ENCODE measurements around the gene IGF1R. TPM values are rescaled to one million over a fixed set of nuclear protein-coding genes. Genes with fewer than 3 reads are reported as not detected.

Gene IGF1R
- total and polyA plus RNA-seq, 2 of the 13 experiments (the other 11 are each of a cell fraction or from before 2014, with no cell fraction given): 15.9 to 18.4 TPM

- TF ChIP-seq FOXO1 (CRISPR knock-in tag; IDR thresholded peaks at IDR 0.05) (0 out of 2 replicates have a peak, but pooled peaks have one; percentile 55), NONO (IDR thresholded peaks at IDR 0.05) (no peak), NONO (CRISPR knock-in tag; conservative IDR thresholded peaks at IDR 0.05) (0 out of 2 replicates have a peak, but pooled peaks have one; percentile 25), HNF1B (CRISPR knock-in tag; IDR thresholded peaks at IDR 0.05) (peak; percentile 80), ZSCAN5A (CRISPR knock-in tag; IDR thresholded peaks at IDR 0.05; ENCODE audit: borderline replicate concordance) (0 out of 2 replicates have a peak, but pooled peaks have one; percentile 33), GATAD2A (CRISPR knock-in tag; IDR thresholded peaks at IDR 0.05) (peak; percentile 74), E2F2 (CRISPR knock-in tag; IDR thresholded peaks at IDR 0.05; ENCODE audit: borderline replicate concordance) (no peak), ZNF614 (CRISPR knock-in tag; IDR thresholded peaks at IDR 0.05; ENCODE audit: borderline replicate concordance) (no peak), NCOA2 (CRISPR knock-in tag; IDR thresholded peaks at IDR 0.05) (no peak), SOX5 (CRISPR knock-in tag; IDR thresholded peaks at IDR 0.05; ENCODE audit: borderline replicate concordance) (peak; percentile 54; the same call in 1 of the 2 replicates), ZMYM3 (CRISPR knock-in tag; IDR thresholded peaks at IDR 0.05) (peak; percentile 75), RFX1 (IDR thresholded peaks at IDR 0.05) (no peak), ELF1 (CRISPR knock-in tag; IDR thresholded peaks at IDR 0.05) (peak; percentile 85), ZNF12 (CRISPR knock-in tag; IDR thresholded peaks at IDR 0.05) (0 out of 2 replicates have a peak, but pooled peaks have one; percentile 39), CEBPB (IDR thresholded peaks at IDR 0.05; ENCODE audit: borderline replicate concordance, low read depth, low read length) (peak; percentile 80), CEBPG (CRISPR knock-in tag; IDR thresholded peaks at IDR 0.05) (peak; percentile 89), TBX2 (CRISPR knock-in tag; IDR thresholded peaks at IDR 0.05; ENCODE audit: borderline replicate concordance) (peak; percentile 24; the same call in 1 of the 2 replicates), KDM1A (CRISPR knock-in tag; IDR thresholded peaks at IDR 0.05) (peak; percentile 17; the same call in 1 of the 2 replicates), FOXA1 (IDR thresholded peaks at IDR 0.05) (no peak), FOXA1 (CRISPR knock-in tag; IDR thresholded peaks at IDR 0.05) (peak; percentile 45; the same call in 1 of the 2 replicates), SAP130 (CRISPR knock-in tag; IDR thresholded peaks at IDR 0.05; ENCODE audit: low read depth) (peak; percentile 82), DNMT1 (CRISPR knock-in tag; IDR thresholded peaks at IDR 0.05) (no peak), PRDM15 (CRISPR knock-in tag; IDR thresholded peaks at IDR 0.05) (no peak), ZNF430 (CRISPR knock-in tag; IDR thresholded peaks at IDR 0.05) (0 out of 2 replicates have a peak, but pooled peaks have one; percentile 23)
These were observed 90.5 kb downstream of the IGF1R start (continued) for GRCh38 chr15:98738689-98739401.
